Measurements from ENCODE around the gene KCNH5.

DNA sequence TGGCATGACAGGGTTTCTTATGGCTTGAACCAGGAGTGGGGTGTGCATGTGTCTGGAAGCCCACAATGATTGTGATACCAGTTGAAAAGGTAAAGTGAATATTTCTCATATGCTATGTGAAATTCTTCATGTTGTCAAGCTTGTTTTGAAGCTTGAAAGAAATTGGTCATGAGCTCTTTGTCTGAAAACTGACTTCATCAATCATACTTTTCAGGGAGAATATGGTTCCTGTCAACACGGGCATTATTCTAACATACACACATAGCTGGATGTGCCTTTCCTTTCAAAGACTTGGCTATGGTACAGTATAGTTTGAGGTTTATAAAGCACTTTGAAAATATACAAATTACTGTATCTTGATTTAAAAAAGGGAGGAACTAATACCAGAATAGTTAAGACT, 158.8 kb downstream of the KCNH5 start:
- TF ChIP-seq, protein P1, sequence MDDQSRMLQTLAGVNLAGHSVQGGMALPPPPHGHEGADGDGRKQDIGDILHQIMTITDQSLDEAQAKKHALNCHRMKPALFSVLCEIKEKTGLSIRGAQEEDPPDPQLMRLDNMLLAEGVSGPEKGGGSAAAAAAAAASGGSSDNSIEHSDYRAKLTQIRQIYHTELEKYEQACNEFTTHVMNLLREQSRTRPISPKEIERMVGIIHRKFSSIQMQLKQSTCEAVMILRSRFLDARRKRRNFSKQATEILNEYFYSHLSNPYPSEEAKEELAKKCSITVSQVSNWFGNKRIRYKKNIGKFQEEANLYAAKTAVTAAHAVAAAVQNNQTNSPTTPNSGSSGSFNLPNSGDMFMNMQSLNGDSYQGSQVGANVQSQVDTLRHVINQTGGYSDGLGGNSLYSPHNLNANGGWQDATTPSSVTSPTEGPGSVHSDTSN (IDR thresholded peaks at IDR 0.05): no peak
- TF ChIP-seq, protein P2, sequence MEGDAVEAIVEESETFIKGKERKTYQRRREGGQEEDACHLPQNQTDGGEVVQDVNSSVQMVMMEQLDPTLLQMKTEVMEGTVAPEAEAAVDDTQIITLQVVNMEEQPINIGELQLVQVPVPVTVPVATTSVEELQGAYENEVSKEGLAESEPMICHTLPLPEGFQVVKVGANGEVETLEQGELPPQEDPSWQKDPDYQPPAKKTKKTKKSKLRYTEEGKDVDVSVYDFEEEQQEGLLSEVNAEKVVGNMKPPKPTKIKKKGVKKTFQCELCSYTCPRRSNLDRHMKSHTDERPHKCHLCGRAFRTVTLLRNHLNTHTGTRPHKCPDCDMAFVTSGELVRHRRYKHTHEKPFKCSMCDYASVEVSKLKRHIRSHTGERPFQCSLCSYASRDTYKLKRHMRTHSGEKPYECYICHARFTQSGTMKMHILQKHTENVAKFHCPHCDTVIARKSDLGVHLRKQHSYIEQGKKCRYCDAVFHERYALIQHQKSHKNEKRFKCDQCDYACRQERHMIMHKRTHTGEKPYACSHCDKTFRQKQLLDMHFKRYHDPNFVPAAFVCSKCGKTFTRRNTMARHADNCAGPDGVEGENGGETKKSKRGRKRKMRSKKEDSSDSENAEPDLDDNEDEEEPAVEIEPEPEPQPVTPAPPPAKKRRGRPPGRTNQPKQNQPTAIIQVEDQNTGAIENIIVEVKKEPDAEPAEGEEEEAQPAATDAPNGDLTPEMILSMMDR (IDR thresholded peaks at IDR 0.05): no peak

Data from A549 (cell line).